Measurements from ENCODE around the gene SLC2A9.

SLC2A9 gene

DNA sequence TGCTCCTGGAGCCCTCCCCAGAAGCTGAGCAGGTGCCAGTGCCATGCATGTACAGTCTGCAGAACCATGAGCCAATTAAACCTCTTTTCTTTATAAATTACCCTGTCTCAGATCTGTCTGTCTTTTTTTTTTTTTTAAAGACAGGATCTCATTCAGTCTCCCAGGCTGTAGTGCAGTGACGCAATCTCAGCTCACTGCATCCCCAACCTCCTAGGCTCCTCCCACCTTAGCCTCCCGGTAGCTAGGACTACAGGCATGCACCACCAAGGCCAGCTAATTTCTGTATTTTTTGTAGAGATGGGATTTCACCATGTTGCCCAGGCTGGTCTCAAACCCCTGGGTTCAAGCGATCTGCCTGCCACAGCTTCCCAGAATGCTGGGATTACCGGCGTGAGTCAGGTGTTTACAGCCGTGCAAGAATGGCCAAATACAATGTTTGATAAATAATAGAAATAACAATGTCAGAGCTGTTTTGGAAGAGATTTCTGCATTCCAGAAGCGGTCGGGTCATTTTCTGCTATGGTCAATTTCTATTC, 68.8 kb downstream of the SLC2A9 start:
- DNase-seq: no peak

DNA sequence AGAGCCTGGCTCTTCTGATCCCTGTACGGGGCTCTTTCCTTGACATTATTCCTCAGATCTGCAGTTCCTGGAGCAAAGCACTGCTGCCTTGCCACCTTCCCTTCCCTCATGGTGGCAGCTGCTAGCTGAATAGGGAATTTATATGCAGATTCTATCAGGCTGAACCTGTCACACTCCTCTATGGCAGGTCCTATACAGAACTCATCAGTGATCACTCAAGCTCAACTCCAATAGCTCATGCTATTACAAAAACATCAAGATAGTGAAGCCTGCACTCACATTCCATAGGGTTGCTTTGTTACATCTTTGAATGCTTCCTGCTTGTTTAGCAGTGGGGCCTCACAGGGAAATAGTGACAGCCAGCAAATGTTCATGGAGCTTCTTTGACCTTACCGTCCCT, 71.7 kb downstream of the SLC2A9 start:
- no peak for DNase-seq

DNA sequence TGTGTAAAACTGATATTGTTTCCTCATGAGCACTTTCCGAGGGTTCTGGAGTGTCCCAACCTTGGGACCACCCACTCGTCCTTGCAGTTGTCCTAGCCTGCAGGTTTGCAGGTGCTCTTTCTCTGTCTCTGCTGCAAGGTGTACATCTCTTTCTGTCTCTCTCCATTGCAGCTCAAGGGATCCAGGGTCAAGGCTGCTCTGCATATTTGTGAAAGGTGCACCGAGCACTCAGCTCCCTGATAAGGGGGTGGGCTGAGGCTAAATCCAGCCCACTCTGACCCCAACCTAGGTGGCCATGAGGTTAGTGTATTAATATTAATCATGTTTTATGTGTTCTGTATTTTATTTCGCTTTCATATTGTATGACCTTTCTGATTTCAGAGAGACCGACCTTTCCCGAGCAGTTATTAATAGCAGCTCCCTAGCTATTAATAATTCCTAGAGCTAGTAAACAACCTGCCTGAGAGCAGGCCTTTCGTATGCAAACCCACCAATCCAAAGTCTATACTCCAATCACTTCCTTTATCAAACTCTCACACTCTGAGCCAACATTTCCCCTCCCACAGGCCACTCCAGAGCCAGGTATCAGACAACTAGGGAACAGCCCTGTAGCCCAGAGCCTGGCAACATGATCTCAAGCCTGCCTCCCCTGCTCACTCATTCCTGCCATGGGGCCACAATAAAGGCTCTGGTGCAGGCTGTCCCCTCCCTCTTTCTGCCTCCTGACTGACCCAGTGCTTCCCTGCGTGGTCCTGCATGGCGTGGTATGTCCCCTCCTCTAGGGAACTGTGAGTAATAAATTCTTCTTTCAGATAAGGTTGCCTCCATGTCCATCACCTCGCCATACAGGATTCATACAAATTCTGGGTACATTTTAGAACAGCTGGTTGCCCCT, 73.9 kb downstream of the SLC2A9 start:
- no peak for DNase-seq

DNA sequence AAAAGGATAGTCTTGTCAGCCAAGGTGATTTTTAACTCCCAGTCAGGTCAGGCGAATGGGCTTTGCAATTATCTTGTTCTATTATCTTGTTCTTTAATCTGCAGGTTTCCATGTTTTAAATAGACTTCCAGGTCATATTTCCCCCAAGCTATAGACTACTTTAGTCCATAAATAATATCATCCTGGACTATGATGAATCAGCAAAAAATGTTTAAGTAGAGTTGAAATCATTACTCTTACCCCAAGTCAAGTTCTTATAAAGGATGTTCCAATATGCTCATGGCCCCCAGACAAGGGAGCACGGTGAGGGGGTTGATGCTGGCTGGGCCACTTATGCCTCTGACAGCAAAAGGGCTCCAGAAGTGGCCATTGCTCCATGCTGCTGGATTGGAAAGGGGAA, 75.1 kb downstream of the SLC2A9 start:
- no peak for DNase-seq

DNA sequence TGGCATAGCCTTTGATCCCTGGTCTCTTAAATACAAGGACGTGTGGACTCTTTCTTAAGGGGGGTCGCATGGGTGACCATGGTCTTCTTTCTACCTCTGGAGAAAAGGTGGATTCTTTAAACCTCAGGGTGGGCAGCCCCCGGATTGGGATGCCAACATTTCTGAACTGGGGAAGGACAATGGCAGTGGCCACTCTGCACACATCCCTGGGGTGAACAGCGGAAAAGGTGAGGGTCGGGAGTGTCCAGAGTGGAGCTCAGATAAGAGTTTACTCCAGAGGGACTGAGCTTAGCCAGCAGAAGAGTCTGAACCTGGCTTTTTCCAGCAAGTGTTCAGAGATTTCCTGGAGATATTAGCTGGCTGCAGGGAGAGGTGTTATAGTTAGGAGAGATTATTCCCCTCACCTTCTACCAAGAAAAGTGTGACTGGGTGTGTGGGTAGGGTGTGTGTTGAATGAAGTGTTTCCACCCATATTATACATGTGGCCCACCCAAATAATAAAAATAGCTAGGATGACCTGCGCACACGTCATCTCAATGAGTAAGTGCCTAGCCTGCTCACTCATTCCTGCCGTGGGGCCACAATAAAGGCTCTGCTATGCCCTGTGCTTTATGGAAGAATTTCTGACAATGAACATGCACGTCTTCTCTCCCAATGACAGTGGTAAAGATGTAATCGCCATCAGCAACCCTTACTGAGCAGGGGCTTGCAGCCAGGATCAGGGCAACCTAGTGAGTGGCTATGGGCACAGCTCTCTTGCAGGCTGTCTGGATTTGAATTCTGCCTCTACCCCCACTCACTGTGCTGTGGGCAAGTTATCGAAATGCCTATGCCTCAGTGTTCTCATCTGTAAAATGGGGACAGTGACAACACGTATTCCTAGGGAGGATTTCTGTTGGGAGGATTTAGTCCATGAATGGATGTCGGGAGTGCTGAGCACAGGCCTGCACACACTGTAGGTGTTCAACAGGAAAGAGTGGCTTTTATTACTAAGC, 76.6 kb downstream of the SLC2A9 start:
- DNase-seq: no peak

DNA sequence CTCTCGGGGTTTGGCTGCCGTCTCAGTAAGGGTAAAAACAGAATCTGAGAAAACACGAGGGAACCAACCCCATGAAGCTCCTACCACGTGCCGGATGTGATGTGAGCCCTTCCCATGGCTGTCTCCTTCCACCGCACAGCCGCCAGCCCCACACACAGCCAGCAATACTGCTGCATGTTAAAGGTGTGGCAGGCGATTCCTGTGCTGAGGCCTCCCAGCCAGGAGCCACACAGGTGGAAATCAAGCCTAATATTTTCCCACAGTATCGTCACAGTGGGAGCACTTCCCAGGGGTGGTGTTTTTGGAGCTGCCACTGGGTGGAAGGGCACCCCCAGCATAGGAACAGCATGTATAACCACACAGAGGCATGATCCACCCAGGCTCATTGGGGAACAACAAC, 77.5 kb downstream of the SLC2A9 start:
- no peak for DNase-seq

DNA sequence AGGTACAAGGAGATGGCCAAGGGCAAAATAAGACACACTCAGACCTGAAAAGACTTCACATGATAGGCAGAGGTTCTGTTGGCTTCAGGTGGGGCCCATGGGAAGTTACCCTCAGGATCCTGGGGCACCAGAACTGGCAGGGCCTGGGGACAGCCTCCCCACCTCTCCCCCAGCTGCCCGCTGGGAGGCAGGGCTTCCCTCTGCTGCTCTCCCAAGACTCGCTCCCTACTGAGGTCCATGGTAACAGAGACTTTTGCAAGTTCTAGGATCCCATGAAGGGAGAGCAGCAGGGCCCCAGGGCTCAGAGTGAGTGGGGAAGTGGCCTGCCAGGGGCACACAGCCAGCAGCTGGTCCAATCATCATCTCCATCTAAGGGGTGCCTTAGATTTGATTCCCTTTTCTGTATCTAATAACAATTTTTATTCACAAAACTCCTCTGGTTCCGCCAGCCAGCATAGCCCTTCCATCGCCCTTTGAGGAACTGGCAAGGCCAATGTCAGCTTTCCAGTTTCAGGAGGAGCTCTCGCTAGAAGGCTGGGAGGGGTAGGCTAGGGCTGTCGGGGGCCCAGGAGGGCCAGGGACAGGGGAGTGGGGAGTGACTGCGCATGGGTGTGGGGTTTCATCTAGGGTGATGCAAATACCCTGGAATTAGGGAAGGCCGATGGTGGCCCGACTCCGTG, 78.2 kb downstream of the SLC2A9 start:
- DNase-seq: no peak

DNA sequence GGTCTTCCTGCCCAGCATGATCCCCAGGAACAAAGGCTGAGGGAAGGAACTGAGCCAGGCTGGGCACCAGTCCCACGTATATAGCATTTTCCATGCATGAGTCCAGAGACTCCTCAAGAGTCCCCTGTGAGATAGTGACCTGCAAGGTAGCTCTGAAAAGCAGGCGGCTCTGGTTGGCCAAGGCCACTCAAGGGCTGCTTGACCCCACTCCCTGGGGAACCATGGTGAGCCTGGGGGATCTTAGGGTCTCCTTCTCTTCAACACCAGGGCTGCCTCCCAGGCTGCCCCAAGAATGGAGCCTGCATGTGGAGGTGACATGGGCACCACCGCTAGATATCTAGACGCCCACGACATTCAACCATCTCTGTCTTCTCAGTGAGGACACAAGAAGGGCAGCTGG, 79.2 kb downstream of the SLC2A9 start:
- no peak for DNase-seq

DNA sequence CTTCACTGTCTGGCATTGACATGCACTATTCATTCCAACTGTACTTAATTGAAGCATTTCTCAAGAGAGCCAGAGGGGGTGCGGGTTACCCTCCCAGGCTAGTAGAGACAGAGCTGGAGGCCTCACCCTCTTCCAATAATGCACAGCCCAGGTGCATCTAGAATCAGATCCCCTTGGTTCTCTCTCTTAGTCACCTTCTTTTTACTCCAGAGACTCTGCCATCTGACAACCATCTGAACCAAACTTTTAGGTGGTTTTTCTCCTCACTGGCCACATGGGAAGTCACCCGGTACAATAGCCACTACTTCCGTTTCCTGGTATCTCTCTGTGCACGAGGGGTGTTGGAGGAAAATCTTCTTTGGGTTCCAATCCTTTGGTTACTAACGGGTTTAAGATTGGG, 81.3 kb downstream of the SLC2A9 start:
- no peak for DNase-seq

DNA sequence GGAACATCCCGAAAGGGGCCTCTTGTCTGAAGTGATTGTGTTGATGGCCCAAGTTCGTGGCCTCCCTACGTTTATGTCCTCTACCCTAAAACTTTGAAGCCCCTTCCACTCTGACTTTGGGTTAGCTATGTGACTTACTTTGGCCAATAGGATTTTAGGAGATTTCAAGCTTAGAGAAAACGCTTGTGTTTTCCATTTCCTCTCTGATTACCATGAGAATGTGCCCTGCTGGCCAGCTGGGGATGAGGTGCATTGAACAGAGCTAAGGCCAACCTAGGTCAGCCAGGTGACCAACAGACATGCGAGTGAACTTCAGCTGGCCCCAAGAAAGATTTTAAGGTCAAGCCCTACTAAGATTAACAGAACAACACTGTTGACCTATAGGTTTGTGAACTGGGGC, 82.4 kb downstream of the SLC2A9 start:
- DNase-seq: no peak

DNA sequence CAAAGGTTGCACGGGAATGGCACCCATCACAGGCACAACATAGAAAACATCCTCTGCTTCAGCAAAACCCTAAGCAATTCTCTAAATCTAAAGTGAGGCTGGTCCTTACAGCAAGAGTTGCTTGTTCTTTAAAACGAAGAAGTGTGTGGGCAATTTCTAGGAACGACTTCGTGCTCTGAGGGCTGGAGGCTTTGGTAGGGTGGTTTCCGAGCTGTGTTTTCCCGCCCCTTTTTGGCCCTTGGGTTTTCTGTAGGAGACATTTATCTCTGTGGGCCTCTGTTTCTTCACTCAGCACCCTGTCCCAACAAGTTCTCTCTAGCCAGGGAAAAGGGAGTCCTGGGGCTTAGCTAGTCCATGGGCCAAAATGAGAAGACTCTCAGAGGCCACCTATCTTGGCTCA, 84.2 kb downstream of the SLC2A9 start:
- DNase-seq: no peak

DNA sequence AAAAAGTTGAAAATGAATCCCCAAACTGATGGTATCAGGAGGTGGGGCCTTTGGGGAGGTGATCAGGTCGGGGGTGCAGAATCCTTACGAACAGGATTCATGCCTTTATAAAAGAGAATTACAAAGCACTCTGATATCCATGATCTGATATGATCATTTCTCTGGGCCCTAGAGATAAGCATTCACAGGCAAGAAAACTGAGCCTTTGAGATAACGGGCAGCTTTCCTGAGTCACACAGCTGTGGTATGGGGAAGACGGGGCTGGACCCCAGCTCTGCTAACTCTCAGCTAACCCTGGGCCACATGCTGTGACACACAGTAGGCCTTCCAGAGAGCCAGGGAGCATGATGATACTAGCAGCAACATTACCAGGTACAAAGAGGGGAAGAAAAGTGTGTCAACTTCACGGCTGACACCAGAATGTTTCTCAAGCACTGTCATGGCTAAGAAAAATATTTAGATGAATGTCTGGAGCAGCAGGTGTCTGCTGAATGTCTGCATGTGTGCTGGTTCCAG, 85.1 kb downstream of the SLC2A9 start:
- no peak for DNase-seq

DNA sequence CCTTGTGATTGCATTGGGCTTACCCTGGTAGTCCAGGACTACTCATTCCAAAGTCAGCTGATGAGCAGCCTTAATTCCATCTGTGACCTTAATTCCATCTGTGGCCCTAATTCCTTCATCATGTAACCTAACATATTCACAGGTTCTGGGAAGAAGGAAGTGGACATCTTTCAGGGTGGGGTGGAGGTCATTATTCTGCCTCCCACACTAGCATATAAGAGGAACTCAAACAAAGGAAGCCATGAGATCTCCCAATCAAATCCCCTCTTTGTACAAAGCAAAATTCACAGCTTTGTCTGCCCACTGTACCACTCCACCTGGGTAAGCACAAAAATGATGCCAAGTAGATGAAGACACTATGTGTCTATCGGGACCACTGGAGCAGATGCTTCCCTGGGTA, 87.3 kb downstream of the SLC2A9 start:
- DNase-seq: no peak

DNA sequence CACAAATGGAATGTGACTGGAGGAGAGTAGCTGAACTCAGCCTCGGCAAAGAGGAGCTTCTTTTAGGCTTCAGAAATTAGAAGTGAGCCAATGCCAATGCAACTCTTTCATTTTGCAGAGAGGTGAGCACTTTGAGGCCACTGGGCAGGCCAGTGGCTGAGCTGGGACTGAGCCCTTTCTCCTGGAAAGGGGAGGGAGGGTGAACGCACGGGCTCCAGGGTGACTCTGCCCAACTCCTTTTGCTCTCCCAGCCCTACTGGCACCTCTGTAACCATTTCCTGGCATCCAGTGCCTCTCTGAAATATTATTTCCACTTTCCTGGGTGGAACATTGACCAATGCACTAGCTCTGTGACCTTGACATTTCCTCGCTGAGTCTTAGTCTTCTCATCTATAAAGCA, 88.1 kb downstream of the SLC2A9 start:
- DNase-seq: no peak

DNA sequence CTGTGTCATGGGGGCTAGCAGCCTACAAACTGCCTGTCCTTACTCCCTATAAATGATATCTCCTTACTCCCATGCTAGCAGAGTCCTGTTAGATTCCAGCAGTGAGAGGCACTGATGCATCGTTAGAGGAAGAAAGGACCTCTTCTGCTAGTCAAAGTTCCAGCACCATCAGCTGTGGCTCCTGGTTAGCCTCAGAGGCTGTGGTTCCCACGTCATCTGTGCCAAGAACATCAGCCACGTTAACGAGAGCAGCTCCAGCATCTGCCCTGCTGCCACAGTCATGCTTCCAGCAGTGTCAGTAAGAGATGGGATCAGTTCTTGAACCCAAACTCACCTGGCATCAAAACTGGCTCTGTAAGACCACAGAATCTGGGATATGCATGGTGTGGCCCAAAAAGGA, 88.5 kb downstream of the SLC2A9 start:
- DNase-seq: no peak

DNA sequence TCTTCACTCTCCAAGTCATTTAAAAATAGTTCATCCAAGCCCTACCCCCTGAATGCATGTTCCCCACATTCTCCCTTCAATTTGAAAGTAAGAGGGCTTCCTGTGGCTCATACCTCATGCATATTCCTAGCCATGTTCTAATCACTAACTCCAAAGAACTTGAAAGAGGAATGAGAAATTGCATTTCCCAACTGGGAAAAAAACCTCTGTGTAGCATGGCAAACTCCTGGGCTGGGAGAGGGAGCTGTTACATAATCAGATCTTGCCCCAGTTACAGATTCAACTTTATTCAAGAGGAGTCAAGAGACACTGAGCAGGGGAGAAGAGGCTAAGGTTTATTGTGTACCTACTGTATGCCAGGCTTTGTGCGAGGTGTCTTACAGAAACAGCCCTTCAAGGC, 90.2 kb downstream of the SLC2A9 start:
- DNase-seq: no peak

DNA sequence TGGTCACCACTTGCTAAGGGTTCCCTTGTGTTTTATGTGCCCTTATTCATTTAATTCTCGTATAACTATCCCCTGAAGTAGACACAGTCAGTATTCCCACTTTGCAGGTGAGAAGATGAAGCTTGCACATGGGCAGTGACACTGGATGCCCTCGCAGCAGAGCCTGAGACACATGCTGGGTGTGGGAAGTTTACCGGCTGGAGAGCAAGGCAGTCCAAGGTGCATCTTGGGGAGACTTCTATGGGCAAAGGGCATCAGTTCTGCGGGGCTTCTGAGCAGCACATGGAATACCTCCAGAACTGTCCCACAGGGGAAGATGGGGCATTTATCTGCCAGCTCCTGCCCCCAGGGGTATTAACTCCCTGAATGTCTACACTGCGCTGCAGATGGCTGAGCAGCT, 92.2 kb downstream of the SLC2A9 start:
- no peak for DNase-seq

DNA sequence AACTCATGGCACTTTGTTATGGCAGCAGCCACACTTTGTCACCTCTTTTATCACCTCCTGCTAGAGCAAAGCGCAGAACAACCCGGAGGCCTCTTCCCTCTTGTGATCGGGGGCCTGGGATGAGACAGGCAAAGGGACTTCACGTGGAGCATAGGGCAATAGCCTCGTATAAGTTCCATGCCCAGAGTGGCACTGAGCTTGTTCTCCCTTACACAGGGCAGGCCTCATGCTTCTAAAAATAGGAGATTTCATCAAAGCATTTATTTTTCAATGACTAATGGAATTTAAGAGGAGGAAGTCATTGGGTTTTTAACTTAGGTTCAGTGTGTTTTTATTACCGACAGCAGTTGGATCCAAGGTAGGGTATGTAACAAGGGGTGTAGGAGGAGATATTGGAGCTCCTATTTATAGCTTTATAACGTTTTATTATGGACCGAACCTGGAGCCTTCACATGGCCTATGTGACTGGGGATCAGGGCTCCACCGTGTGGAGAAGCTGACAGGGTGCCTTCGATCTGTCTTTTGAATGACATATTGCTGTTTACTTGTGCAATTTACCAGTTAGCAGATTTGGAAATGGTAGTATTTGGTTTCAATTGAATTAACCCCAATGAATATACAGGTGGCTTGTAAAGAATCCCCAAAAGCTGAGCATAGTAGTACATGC, 93.8 kb downstream of the SLC2A9 start:
- no peak for DNase-seq

DNA sequence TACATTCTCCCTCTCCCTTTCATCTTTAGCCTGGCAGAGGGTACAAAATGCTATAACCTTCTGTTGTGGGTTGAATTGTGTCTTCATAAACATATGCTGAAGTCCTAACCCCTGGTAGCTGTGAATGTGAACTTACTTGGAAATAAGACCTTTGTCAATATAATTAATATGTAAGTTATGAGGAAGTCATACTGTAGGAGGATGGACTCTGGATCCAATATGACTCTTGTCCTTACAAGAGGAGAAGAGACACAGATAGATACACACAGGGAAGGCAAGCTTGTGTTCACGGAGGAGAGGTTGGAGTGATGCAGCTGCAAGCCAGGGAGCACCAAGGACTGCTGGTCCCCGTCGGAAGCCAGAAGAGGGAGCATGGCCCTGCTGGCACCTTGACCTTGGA, 94.7 kb downstream of the SLC2A9 start:
- DNase-seq: no peak

DNA sequence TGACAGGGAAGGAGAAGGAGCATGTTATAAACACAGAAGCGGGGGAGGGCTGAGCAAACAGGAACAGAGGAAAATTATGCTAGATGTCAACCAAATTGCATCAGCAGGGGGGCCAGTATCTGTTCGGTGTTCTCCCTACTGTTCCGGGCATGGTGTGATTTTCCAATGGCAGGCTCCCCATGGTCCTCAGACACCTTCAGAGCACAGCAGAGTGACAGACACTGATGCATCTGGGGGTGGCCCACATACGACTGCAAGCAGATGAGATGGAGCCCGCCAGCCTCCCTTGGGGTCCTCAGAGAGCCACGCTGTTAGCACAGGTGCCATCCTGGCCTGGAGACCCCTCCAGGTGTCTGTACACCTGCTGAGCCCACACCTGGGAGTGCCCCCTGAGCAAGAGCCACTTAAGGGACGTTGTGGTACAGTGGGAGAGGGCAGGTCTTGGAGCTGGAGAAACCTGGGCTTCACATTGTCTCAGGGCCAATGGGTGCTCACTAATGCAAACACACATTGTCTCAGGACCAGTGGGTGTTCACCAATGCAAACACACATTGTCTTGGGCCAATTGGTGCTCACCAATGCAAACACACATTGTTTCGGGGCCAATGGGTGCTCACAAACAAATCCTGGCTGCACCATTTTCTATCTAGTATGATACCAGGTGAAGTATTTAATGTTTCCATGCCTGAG, 95.4 kb downstream of the SLC2A9 start:
- no peak for DNase-seq

DNA sequence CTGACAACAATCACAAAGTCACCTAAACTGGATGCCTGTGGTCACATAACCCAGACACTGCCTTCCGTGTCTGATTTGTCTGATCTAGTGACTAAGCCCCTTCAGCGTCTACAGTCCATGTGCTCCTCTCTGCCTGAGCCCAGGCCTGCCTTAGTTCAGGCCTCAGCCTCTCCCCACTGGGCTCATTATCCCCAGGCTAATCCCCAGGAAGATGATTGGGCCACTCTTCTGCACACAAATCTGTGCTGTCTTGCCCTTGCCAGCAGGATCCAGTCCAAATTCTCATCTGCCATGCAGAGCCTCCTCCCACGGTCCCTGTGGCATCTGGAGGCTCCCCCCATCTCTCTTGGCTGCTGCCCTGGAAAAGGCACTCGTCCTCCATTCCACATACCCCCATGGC, 96.5 kb downstream of the SLC2A9 start:
- no peak for DNase-seq

Data from CD4-positive, alpha-beta T cell treated with Interleukin-17A for 1 hour (primary cell).